ENCODE data around the gene METTL21C.

Gene METTL21C

GRCh38 chr13:102703726-102704035 is 8.8 kb upstream of the METTL21C start:
- Mint-ChIP-seq H3K27ac (no peak overlapping the region), H3K27me3 (peaks cover 7% of the 10 kb centered on the region), H3K4me3 (no peak overlapping the region), H3K4me1 (ENCODE audit: low read depth) (no peaks in the 10 kb centered on the region), H3K36me3 (peaks cover 5% of the 10 kb centered on the region), H3K9me3 (ENCODE audit: low read depth) (peaks cover 6% of the 10 kb centered on the region)

GRCh38 chr13:102702965-102703725 is 8.3 kb upstream of the METTL21C start:
- Mint-ChIP-seq H3K27ac (no peak overlapping the region), H3K27me3 (peaks cover 6% of the 10 kb centered on the region), H3K4me3 (no peak overlapping the region)

GRCh38 chr13:102701331-102701730 is 6.5 kb upstream of the METTL21C start:
- H3K36me3 Mint-ChIP-seq: peaks cover 10% of the 10 kb centered on the region
- H3K4me3 Mint-ChIP-seq: no peak overlapping the region
- H3K9me3 Mint-ChIP-seq (ENCODE audit: low read depth): peaks cover 11% of the 10 kb centered on the region
- H3K27ac Mint-ChIP-seq: no peak overlapping the region
- H3K4me1 Mint-ChIP-seq (ENCODE audit: low read depth): no peaks in the 10 kb centered on the region
- peaks cover 4% of the 10 kb centered on the region for H3K27me3 Mint-ChIP-seq

More at GRCh38 chr13:102702965-102703725, 8.3 kb upstream of the METTL21C start:
- Mint-ChIP-seq H3K4me1 (ENCODE audit: low read depth) (no peaks in the 10 kb centered on the region), H3K36me3 (peaks cover 10% of the 10 kb centered on the region), H3K9me3 (ENCODE audit: low read depth) (peaks cover 11% of the 10 kb centered on the region)

GRCh38 chr13:102700088-102701031 is 5.5 kb upstream of the METTL21C start:
- H3K36me3 Mint-ChIP-seq: peaks cover 10% of the 10 kb centered on the region
- H3K9me3 Mint-ChIP-seq (ENCODE audit: low read depth): peaks cover 11% of the 10 kb centered on the region
- no peak overlapping the region for H3K4me3 Mint-ChIP-seq
- H3K4me1 Mint-ChIP-seq (ENCODE audit: low read depth): no peaks in the 10 kb centered on the region
- peaks cover 4% of the 10 kb centered on the region for H3K27me3 Mint-ChIP-seq
- H3K27ac Mint-ChIP-seq: no peak overlapping the region

- Mint-ChIP-seq H3K4me1 (ENCODE audit: low read depth) (no peaks in the 10 kb centered on the region), H3K27me3 (peaks cover 5% of the 10 kb centered on the region), H3K27ac (no peak overlapping the region), H3K36me3 (peaks cover 10% of the 10 kb centered on the region), H3K4me3 (no peak overlapping the region), H3K9me3 (ENCODE audit: low read depth) (peaks cover 11% of the 10 kb centered on the region)
Measured at GRCh38 chr13:102699504-102699903, 4.7 kb upstream of the METTL21C start.

GRCh38 chr13:102698649-102698980 is 3.8 kb upstream of the METTL21C start:
- Mint-ChIP-seq H3K4me1 (ENCODE audit: low read depth) (no peaks in the 10 kb centered on the region), H3K9me3 (ENCODE audit: low read depth) (peaks cover 11% of the 10 kb centered on the region), H3K4me3 (no peak overlapping the region), H3K27ac (no peak overlapping the region), H3K27me3 (peaks cover 6% of the 10 kb centered on the region), H3K36me3 (peaks cover 10% of the 10 kb centered on the region)

GRCh38 chr13:102697929-102698648 is 3.2 kb upstream of the METTL21C start:
- Mint-ChIP-seq H3K36me3 (peaks cover 10% of the 10 kb centered on the region), H3K9me3 (ENCODE audit: low read depth) (peaks cover 11% of the 10 kb centered on the region), H3K4me1 (ENCODE audit: low read depth) (no peaks in the 10 kb centered on the region), H3K4me3 (no peak overlapping the region), H3K27me3 (peaks cover 6% of the 10 kb centered on the region), H3K27ac (no peak overlapping the region)

- H3K27me3 Mint-ChIP-seq: peaks cover 8% of the 10 kb centered on the region
- H3K4me3 Mint-ChIP-seq: no peak overlapping the region
- H3K36me3 Mint-ChIP-seq: peaks cover 10% of the 10 kb centered on the region
- H3K9me3 Mint-ChIP-seq (ENCODE audit: low read depth): peaks cover 11% of the 10 kb centered on the region
- no peak overlapping the region for H3K27ac Mint-ChIP-seq
- no peaks in the 10 kb centered on the region for H3K4me1 Mint-ChIP-seq (ENCODE audit: low read depth)
Measured at GRCh38 chr13:102697264-102697663, 2.4 kb upstream of the METTL21C start.

- H3K27ac Mint-ChIP-seq: no peak overlapping the region
- peaks cover 11% of the 10 kb centered on the region for H3K9me3 Mint-ChIP-seq (ENCODE audit: low read depth)
- H3K4me1 Mint-ChIP-seq (ENCODE audit: low read depth): no peaks in the 10 kb centered on the region
- peaks cover 10% of the 10 kb centered on the region for H3K36me3 Mint-ChIP-seq
- no peak overlapping the region for H3K4me3 Mint-ChIP-seq
- peaks cover 10% of the 10 kb centered on the region for H3K27me3 Mint-ChIP-seq
Measured at GRCh38 chr13:102696465-102696864, 1.6 kb upstream of the METTL21C start.

- H3K9me3 Mint-ChIP-seq (ENCODE audit: low read depth): peaks cover 6% of the 10 kb centered on the region
- peaks cover 5% of the 10 kb centered on the region for H3K36me3 Mint-ChIP-seq
- no peaks in the 10 kb centered on the region for H3K4me1 Mint-ChIP-seq (ENCODE audit: low read depth)
- H3K27me3 Mint-ChIP-seq: peaks cover 6% of the 10 kb centered on the region
- no peak overlapping the region for H3K27ac Mint-ChIP-seq
- H3K4me3 Mint-ChIP-seq: no peak overlapping the region
Measured at GRCh38 chr13:102693776-102694175, 1.1 kb downstream of the METTL21C start.

DNA sequence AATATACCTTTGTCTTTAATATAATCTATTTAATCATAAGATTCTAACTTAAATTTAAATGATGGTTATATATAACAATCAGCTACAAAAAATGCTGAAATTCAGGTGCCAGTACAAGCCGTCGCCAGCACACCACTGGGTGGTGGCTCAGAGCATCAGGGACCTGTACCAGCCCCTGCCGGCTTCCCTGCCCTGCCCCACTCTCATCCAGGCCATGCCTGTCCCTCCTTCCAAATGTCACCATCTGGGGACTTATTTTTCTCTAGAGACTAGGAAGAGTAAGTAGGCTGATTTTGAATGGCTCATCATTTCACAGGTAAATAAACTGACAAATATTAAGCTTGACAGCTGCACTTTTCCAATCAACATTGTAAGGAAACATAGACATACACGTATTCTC is 1.6 kb downstream of the METTL21C start:
- Mint-ChIP-seq H3K9me3 (ENCODE audit: low read depth) (peaks cover under 1% of the 10 kb centered on the region), H3K4me1 (ENCODE audit: low read depth) (peaks cover 4% of the 10 kb centered on the region), H3K27me3 (peaks cover 6% of the 10 kb centered on the region), H3K27ac (no peak overlapping the region), H3K36me3 (peaks cover under 1% of the 10 kb centered on the region), H3K4me3 (no peak overlapping the region)

DNA sequence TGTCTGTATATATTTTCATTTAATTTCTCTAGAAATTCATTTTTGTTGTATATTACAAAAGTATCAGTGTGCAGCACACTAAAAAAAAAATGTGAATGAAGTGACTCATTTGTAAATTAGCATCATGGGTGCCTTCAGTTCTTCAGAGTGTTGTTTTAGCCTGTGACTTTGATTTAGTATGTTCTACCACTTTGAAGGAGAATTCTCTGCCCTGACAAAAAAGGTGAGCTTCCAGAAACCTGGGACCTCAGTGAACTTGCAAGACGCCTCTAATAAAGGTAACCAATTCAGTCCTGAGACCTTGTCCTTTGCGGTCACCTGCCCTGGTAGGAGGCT is 2.4 kb downstream of the METTL21C start:
- Mint-ChIP-seq H3K27ac (no peak overlapping the region), H3K4me3 (no peak overlapping the region), H3K9me3 (ENCODE audit: low read depth) (no peaks in the 10 kb centered on the region), H3K27me3 (peaks cover 6% of the 10 kb centered on the region), H3K36me3 (no peaks in the 10 kb centered on the region), H3K4me1 (ENCODE audit: low read depth) (peaks cover 11% of the 10 kb centered on the region)

DNA sequence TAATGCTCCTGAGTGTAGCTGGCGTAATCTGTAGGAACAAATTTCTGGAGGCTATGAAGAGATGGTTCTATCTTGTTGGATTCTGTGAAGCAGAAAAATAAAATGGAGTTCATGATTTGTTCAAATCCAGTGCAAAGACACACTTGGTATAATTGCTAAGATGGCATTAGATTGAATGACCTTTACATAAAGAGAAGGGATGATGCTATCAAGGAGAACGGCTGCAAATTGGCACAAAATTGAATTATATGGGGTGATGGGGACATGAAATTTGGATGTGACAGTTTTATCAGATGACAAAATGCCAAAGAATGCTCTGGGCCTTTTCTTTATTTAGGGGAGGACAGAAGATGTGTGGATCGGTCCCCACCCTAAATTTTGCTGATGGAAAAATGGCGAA is 4.0 kb downstream of the METTL21C start:
- no peak overlapping the region for H3K4me3 Mint-ChIP-seq
- H3K36me3 Mint-ChIP-seq: no peaks in the 10 kb centered on the region
- no peak overlapping the region for H3K27ac Mint-ChIP-seq
- H3K27me3 Mint-ChIP-seq: peaks cover 6% of the 10 kb centered on the region
- peaks cover 25% of the 10 kb centered on the region for H3K4me1 Mint-ChIP-seq (ENCODE audit: low read depth)
- no peaks in the 10 kb centered on the region for H3K9me3 Mint-ChIP-seq (ENCODE audit: low read depth)

DNA sequence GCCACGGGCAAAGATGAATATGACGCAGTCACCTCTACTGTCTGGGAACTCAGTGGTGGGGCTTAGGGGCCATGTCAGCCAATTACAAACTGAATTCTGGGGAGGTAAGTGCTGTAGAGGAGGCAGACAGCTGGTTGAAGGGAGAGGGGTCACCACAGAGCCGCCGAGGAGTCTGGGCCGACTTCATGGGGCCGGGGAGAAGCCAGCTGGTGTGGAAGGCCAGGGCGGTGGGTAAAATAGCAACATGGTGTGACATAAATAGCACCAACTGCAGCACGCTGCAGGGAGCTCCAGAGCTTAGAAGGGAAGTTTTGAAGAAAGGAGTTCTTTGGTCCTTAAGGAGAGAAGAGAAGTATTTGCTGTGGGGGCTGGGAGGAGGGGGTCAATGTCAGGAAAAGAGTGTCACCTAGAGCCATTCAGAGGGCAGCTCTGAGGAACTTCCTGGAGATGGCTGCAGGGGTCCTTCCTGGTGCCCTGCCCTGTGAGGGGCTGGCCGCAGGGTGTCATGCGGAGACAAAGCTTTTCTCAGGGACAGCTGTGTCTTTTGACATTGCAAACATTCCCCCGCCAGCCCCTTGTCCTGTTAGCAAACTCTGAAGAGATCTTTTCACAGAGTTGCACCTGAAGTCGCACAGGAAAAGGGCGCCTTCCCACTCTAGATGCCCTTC is 6.4 kb downstream of the METTL21C start:
- Mint-ChIP-seq H3K4me3 (no peak overlapping the region), H3K9me3 (ENCODE audit: low read depth) (no peaks in the 10 kb centered on the region), H3K4me1 (ENCODE audit: low read depth) (peaks cover 28% of the 10 kb centered on the region), H3K27ac (no peak overlapping the region), H3K27me3 (peaks cover 4% of the 10 kb centered on the region), H3K36me3 (no peaks in the 10 kb centered on the region)
